ENCODE data around the gene LPIN1.

LPIN1 gene

GRCh38 chr2:11872948-11873269, 126.5 kb downstream of the LPIN1 start:
- DNase-seq = no peak

GRCh38 chr2:11873356-11874154, 127.1 kb downstream of the LPIN1 start:
- no peak for DNase-seq

- DNase-seq = no peak
Measured at GRCh38 chr2:11874861-11875260, 128.4 kb downstream of the LPIN1 start.

- DNase-seq = no peak
Measured at GRCh38 chr2:11875481-11875880, 129.0 kb downstream of the LPIN1 start.

GRCh38 chr2:11876436-11876835, 130.0 kb downstream of the LPIN1 start:
- DNase-seq = no peak

- no peak for DNase-seq
Measured at GRCh38 chr2:11876889-11877288, 130.5 kb downstream of the LPIN1 start.

Data from NCI-H1436 treated with DMSO at 0.1 percent for 48 hours (cell line).